T-helper 1 cell treated with Interleukin-12 subunit alpha and Interleukin-12 subunit beta and Interleukin-4 antibody, amounts not matched to agents 30 ng/mL and 1 ng/mL, for 36 hours (primary cell): ENCODE measurements around the gene CYP1A1. TPM values are rescaled to one million over a fixed set of nuclear protein-coding genes. Genes with fewer than 3 reads are reported as not detected.

Experiments used
- intact Hi-C: fragments of 100-400 bp; cut with micrococcal nuclease; formaldehyde crosslinking; loops from one replicate; pipeline ENCODE4 v1.15.1; 2024
- total RNA-seq: library from RNA; stranded (reverse); gene quantifications from 2 replicates; pipeline ENCODE4 v1.2.3, GENCODE V29; 2022

Gene CYP1A1
- 0.42 and 0.46 TPM in 2 replicates for total RNA-seq

- intact Hi-C loops: loop anchor here (2.0 kb wide), 2 partner anchors 44 to 76 kb away; no protein-coding TSS in a partner anchor
These were observed at the start of gene CYP1A1 for GRCh38 chr15:74725225-74725774. CYP1A1 (minus strand) TSS chr15:74725528; CDS start chr15:74723097, 2,431 bp downstream.

GRCh38 chr15:74773731-74774252 is 48.5 kb upstream of the CYP1A1 start:
- intact Hi-C loops: no loop called here

GRCh38 chr15:74773329-74773728 is 48.0 kb upstream of the CYP1A1 start:
- intact Hi-C loops: no loop called here

- intact Hi-C loops: no loop called here
These were observed 45.0 kb upstream of the CYP1A1 start for GRCh38 chr15:74770211-74770903.

GRCh38 chr15:74769463-74770025 is 44.2 kb upstream of the CYP1A1 start:
- intact Hi-C loops: loop anchor here (1.0 to 2.0 kb wide), 3 partner anchors 45 to 134 kb away; partner anchors contain the start of genes CYP1A1 and EDC3

- intact Hi-C loops: loop anchor here (1.0 to 2.0 kb wide), 3 partner anchors 44 to 134 kb away; partner anchors contain the start of genes CYP1A1 and EDC3
These were observed 43.5 kb upstream of the CYP1A1 start for GRCh38 chr15:74768771-74769342.

- intact Hi-C loops: loop anchor here (2.0 kb wide), 2 partner anchors 43 to 71 kb away; partner anchors contain the start of genes CYP1A1 and EDC3
These were observed 42.9 kb upstream of the CYP1A1 start for GRCh38 chr15:74768099-74768770.

- intact Hi-C loops: loop anchor here (2.0 kb wide), 2 partner anchors 43 to 71 kb away; partner anchors contain the start of genes CYP1A1 and EDC3
These were observed 42.1 kb upstream of the CYP1A1 start for GRCh38 chr15:74767167-74768098.

- intact Hi-C loops: no loop called here
These were observed 38.1 kb upstream of the CYP1A1 start for GRCh38 chr15:74763416-74763815.

GRCh38 chr15:74762791-74763150 is 37.4 kb upstream of the CYP1A1 start:
- intact Hi-C loops: no loop called here

- intact Hi-C loops: no loop called here
These were observed 33.4 kb upstream of the CYP1A1 start for GRCh38 chr15:74758736-74759135.

- intact Hi-C loops: no loop called here
These were observed 29.4 kb upstream of the CYP1A1 start for GRCh38 chr15:74754593-74755215.

GRCh38 chr15:74752531-74752930 is 27.2 kb upstream of the CYP1A1 start:
- intact Hi-C loops: no loop called here

GRCh38 chr15:74752011-74752410 is 26.7 kb upstream of the CYP1A1 start:
- intact Hi-C loops: no loop called here

- intact Hi-C loops: no loop called here
These were observed 25.4 kb upstream of the CYP1A1 start for GRCh38 chr15:74750751-74751150.

GRCh38 chr15:74749832-74750231 is 24.5 kb upstream of the CYP1A1 start:
- intact Hi-C loops: no loop called here

GRCh38 chr15:74748322-74748946 is 23.1 kb upstream of the CYP1A1 start, which contains the start of gene CYP1A2:
CYP1A2 (plus strand) TSS chr15:74748845; CDS start chr15:74749739, 894 bp downstream.
- intact Hi-C loops: no loop called here

- intact Hi-C loops: no loop called here
These were observed 21.1 kb upstream of the CYP1A1 start for GRCh38 chr15:74746389-74746788.

- intact Hi-C loops: no loop called here
These were observed 17.1 kb upstream of the CYP1A1 start for GRCh38 chr15:74742422-74742821.
